ENCODE results near the gene CYP8B1. TPM values are rescaled to one million over a fixed set of nuclear protein-coding genes. Genes with fewer than 3 reads are reported as not detected.

CYP8B1 gene
- total and polyA plus RNA-seq, 2 of the 8 experiments (the other 6 are each of a cell fraction or from before 2014, with no cell fraction given) = not detected

DNA sequence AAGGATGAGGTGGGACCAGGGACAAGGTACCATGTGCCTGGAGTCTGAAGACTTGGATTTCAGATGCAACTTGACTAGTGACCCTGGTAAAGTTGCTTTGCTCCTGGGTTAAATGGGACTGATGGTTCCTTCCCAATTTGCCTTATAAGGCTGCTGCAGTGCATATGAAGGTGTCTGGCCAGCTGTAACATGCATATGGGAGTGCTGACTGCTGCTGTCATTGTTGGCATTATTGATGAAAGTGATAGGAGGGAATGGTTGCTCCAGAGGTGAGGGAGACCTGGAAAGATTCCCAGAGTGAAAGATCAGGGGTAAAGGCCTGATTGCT lies 20.5 kb downstream of the CYP8B1 start (continued):
- TF ChIP-seq, protein P1, sequence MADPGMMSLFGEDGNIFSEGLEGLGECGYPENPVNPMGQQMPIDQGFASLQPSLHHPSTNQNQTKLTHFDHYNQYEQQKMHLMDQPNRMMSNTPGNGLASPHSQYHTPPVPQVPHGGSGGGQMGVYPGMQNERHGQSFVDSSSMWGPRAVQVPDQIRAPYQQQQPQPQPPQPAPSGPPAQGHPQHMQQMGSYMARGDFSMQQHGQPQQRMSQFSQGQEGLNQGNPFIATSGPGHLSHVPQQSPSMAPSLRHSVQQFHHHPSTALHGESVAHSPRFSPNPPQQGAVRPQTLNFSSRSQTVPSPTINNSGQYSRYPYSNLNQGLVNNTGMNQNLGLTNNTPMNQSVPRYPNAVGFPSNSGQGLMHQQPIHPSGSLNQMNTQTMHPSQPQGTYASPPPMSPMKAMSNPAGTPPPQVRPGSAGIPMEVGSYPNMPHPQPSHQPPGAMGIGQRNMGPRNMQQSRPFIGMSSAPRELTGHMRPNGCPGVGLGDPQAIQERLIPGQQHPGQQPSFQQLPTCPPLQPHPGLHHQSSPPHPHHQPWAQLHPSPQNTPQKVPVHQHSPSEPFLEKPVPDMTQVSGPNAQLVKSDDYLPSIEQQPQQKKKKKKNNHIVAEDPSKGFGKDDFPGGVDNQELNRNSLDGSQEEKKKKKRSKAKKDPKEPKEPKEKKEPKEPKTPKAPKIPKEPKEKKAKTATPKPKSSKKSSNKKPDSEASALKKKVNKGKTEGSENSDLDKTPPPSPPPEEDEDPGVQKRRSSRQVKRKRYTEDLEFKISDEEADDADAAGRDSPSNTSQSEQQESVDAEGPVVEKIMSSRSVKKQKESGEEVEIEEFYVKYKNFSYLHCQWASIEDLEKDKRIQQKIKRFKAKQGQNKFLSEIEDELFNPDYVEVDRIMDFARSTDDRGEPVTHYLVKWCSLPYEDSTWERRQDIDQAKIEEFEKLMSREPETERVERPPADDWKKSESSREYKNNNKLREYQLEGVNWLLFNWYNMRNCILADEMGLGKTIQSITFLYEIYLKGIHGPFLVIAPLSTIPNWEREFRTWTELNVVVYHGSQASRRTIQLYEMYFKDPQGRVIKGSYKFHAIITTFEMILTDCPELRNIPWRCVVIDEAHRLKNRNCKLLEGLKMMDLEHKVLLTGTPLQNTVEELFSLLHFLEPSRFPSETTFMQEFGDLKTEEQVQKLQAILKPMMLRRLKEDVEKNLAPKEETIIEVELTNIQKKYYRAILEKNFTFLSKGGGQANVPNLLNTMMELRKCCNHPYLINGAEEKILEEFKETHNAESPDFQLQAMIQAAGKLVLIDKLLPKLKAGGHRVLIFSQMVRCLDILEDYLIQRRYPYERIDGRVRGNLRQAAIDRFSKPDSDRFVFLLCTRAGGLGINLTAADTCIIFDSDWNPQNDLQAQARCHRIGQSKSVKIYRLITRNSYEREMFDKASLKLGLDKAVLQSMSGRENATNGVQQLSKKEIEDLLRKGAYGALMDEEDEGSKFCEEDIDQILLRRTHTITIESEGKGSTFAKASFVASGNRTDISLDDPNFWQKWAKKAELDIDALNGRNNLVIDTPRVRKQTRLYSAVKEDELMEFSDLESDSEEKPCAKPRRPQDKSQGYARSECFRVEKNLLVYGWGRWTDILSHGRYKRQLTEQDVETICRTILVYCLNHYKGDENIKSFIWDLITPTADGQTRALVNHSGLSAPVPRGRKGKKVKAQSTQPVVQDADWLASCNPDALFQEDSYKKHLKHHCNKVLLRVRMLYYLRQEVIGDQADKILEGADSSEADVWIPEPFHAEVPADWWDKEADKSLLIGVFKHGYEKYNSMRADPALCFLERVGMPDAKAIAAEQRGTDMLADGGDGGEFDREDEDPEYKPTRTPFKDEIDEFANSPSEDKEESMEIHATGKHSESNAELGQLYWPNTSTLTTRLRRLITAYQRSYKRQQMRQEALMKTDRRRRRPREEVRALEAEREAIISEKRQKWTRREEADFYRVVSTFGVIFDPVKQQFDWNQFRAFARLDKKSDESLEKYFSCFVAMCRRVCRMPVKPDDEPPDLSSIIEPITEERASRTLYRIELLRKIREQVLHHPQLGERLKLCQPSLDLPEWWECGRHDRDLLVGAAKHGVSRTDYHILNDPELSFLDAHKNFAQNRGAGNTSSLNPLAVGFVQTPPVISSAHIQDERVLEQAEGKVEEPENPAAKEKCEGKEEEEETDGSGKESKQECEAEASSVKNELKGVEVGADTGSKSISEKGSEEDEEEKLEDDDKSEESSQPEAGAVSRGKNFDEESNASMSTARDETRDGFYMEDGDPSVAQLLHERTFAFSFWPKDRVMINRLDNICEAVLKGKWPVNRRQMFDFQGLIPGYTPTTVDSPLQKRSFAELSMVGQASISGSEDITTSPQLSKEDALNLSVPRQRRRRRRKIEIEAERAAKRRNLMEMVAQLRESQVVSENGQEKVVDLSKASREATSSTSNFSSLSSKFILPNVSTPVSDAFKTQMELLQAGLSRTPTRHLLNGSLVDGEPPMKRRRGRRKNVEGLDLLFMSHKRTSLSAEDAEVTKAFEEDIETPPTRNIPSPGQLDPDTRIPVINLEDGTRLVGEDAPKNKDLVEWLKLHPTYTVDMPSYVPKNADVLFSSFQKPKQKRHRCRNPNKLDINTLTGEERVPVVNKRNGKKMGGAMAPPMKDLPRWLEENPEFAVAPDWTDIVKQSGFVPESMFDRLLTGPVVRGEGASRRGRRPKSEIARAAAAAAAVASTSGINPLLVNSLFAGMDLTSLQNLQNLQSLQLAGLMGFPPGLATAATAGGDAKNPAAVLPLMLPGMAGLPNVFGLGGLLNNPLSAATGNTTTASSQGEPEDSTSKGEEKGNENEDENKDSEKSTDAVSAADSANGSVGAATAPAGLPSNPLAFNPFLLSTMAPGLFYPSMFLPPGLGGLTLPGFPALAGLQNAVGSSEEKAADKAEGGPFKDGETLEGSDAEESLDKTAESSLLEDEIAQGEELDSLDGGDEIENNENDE (IDR thresholded peaks at IDR 0.05; ENCODE audit: insufficient replicate concordance, low read length) = no peak
- TF ChIP-seq MAFK (IDR thresholded peaks at IDR 0.05; ENCODE audit: low read depth, low read length) (no peak), RAD21 (IDR thresholded peaks at IDR 0.05 in 1 of 2, conservative IDR thresholded peaks at IDR 0.05 in 1 of 2; ENCODE audit: low read depth in 2 of 2, low read length in 2 of 2) (no peak), TBP (IDR thresholded peaks at IDR 0.05; ENCODE audit: low read depth, low read length) (no peak), SIN3A (conservative IDR thresholded peaks at IDR 0.05 in 1 of 2, IDR thresholded peaks at IDR 0.05 in 1 of 2; ENCODE audit: low read depth in 1 of 2, low read length in 2 of 2) (no peak), SRF (IDR thresholded peaks at IDR 0.05; ENCODE audit: low read depth, low read length) (no peak), CHD2 (IDR thresholded peaks at IDR 0.05; ENCODE audit: low read length) (no peak), POLR2A (IDR thresholded peaks at IDR 0.05; ENCODE audit: control extremely low read depth in 1 of 2, low read depth in 2 of 2, low read length in 2 of 2) (no peak), BCL11A (IDR thresholded peaks at IDR 0.05; ENCODE audit: low read depth in 2 of 2, low read length in 2 of 2) (no peak)
- TF ChIP-seq, protein P2, sequence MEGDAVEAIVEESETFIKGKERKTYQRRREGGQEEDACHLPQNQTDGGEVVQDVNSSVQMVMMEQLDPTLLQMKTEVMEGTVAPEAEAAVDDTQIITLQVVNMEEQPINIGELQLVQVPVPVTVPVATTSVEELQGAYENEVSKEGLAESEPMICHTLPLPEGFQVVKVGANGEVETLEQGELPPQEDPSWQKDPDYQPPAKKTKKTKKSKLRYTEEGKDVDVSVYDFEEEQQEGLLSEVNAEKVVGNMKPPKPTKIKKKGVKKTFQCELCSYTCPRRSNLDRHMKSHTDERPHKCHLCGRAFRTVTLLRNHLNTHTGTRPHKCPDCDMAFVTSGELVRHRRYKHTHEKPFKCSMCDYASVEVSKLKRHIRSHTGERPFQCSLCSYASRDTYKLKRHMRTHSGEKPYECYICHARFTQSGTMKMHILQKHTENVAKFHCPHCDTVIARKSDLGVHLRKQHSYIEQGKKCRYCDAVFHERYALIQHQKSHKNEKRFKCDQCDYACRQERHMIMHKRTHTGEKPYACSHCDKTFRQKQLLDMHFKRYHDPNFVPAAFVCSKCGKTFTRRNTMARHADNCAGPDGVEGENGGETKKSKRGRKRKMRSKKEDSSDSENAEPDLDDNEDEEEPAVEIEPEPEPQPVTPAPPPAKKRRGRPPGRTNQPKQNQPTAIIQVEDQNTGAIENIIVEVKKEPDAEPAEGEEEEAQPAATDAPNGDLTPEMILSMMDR (IDR thresholded peaks at IDR 0.05; ENCODE audit: control extremely low read depth in 1 of 3, insufficient read depth in 1 of 3, low read depth in 1 of 3, low read length in 3 of 3) = no peak

Measured in H1 (cell line).